Thoracic aorta (tissue), 2 donors: Measurements from ENCODE around the gene MIER3. TPM values are rescaled to one million over a fixed set of nuclear protein-coding genes. Genes with fewer than 3 reads are reported as not detected.

Experiments used
- ATAC-seq: fragments of 150-250 bp; one replicate; pipeline ENCODE4 v1.8.0; 2017; ENCODE audit warnings: low read depth; ENCODE audit not compliant: insufficient number of reproducible peaks, low FRiP score
- DNase-seq: peaks from one replicate; pipeline ENCODE4 v3.0.0-alpha.2; 2020; ENCODE audit warnings: low spot score
- H3K27ac ChIP-seq, 2 donors: fragments of 200-600 bp; sonication (generic); 1 replicate in 1 of 2; 2 replicates in 1 of 2; pipeline ENCODE4 v1.5.1; 2016; ENCODE audit warnings: mild to moderate bottlenecking in 2 of 2, moderate library complexity in 2 of 2
- H3K27me3 ChIP-seq: fragments of 200-600 bp; sonication (generic); replicated peaks from 2 replicates; pipeline ENCODE4 v1.6.0; 2016; ENCODE audit warnings: mild to moderate bottlenecking; ENCODE audit not compliant: insufficient read depth
- H3K36me3 ChIP-seq: fragments of 200-600 bp; sonication (generic); one replicate; pipeline ENCODE4 v1.5.1; 2016
- H3K4me1 ChIP-seq, 2 donors: fragments of 200-600 bp; sonication (generic); 1 replicate in 1 of 2; 2 replicates in 1 of 2; pipeline versions ENCODE4 v1.5.1 to v1.6.0; 2016; ENCODE audit warnings: low read depth in 2 of 2, mild to moderate bottlenecking in 1 of 2; ENCODE audit not compliant: control insufficient read depth in 1 of 2
- H3K4me3 ChIP-seq: fragments of 200-600 bp; sonication (generic); 2 replicates; pipeline ENCODE4 v1.5.1; 2016; ENCODE audit warnings: mild to moderate bottlenecking
- H3K9me3 ChIP-seq: fragments of 200-600 bp; sonication (generic); 2 replicates; pipeline ENCODE4 v1.5.1; 2016
- CTCF ChIP-seq: fragments of 200-600 bp; sonication (generic); IDR thresholded peaks from one replicate; pipeline ENCODE4 v1.5.1; 2019; ENCODE audit warnings: antibody characterized with exemption
- total RNA-seq, 2 donors: library from RNA; depleted of rRNA; stranded (reverse); fragments of >200 nt; gene quantifications; one replicate each; pipeline versions ENCODE4 v1.1.0 to v1.2.3, GENCODE V29; 2016

Gene MIER3
- total RNA-seq: 10 to 100 TPM; 15.4 to 39.4 TPM

- no peaks in the 10 kb centered on the region for H3K36me3 ChIP-seq
- DNase-seq (peak; percentile 14), ATAC-seq (peak; percentile 77)
- no peak for TF ChIP-seq CTCF
- H3K27ac ChIP-seq: peak within 1 kb of the TSS; percentile 77 to 82
- peaks cover 0 to 18% of the 10 kb centered on the region in 2 donors for H3K4me1 ChIP-seq
- H3K27me3 ChIP-seq: no peaks in the 10 kb centered on the region
- peak within 1 kb of the TSS; percentile 95 for H3K4me3 ChIP-seq
- H3K9me3 ChIP-seq: no peaks in the 10 kb centered on the region
Observed at GRCh38 chr5:56951946-56952691, at the start of gene MIER3. MIER3 (minus strand) TSS chr5:56952123; CDS start chr5:56952102, 21 bp downstream.

- no peaks in the 10 kb centered on the region for H3K9me3 ChIP-seq
- DNase-seq (no peak), ATAC-seq (no peak)
- H3K27me3 ChIP-seq: no peaks in the 10 kb centered on the region
- no peak for TF ChIP-seq CTCF
- H3K27ac ChIP-seq: no peak overlapping the region
- no peaks in the 10 kb centered on the region for H3K36me3 ChIP-seq
- no peaks in the 10 kb centered on the region for H3K4me1 ChIP-seq
- H3K4me3 ChIP-seq: no peak overlapping the region
Observed at GRCh38 chr5:56995596-56995995, 43.7 kb upstream of the MIER3 start.

GRCh38 chr5:56993241-56993640, 41.3 kb upstream of the MIER3 start:
- no peaks in the 10 kb centered on the region for H3K27me3 ChIP-seq
- ATAC-seq: no peak
- no peaks in the 10 kb centered on the region for H3K4me1 ChIP-seq
- no peak for TF ChIP-seq CTCF
- no peak for DNase-seq
- no peak overlapping the region for H3K4me3 ChIP-seq
- no peak overlapping the region for H3K27ac ChIP-seq
- H3K9me3 ChIP-seq: no peaks in the 10 kb centered on the region
- no peaks in the 10 kb centered on the region for H3K36me3 ChIP-seq

GRCh38 chr5:56989676-56990075, 37.8 kb upstream of the MIER3 start:
- DNase-seq (no peak), ATAC-seq (no peak)
- no peak overlapping the region for H3K4me3 ChIP-seq
- H3K9me3 ChIP-seq: no peaks in the 10 kb centered on the region
- no peak overlapping the region for H3K27ac ChIP-seq
- no peaks in the 10 kb centered on the region for H3K27me3 ChIP-seq
- no peaks in the 10 kb centered on the region for H3K4me1 ChIP-seq
- no peak for TF ChIP-seq CTCF
- H3K36me3 ChIP-seq: no peaks in the 10 kb centered on the region

GRCh38 chr5:56988490-56988889, 36.6 kb upstream of the MIER3 start:
- DNase-seq (no peak), ATAC-seq (no peak)
- H3K27me3 ChIP-seq: no peaks in the 10 kb centered on the region
- H3K27ac ChIP-seq: no peak overlapping the region
- no peaks in the 10 kb centered on the region for H3K4me1 ChIP-seq
- no peaks in the 10 kb centered on the region for H3K36me3 ChIP-seq
- no peak overlapping the region for H3K4me3 ChIP-seq
- H3K9me3 ChIP-seq: no peaks in the 10 kb centered on the region
- TF ChIP-seq CTCF: no peak
